Uterus (tissue), 2 donors: ENCODE data around the gene STAT1.

Experiments used
- CTCF ChIP-seq, 4 experiments: fragments of 200-600 bp in 2 of 4; fragments of 450-650 bp in 2 of 4; sonication (generic) in 2 of 4; IDR thresholded peaks; one replicate each; pipeline ENCODE4 v1.5.1; 2016 to 2019; ENCODE audit warnings: antibody characterized with exemption in 4 of 4, mild to moderate bottlenecking in 2 of 4, moderate library complexity in 1 of 4
- POLR2A ChIP-seq, 2 donors: fragments of 450-650 bp; IDR thresholded peaks; one replicate each; pipeline ENCODE4 v1.6.1; 2016; ENCODE audit warnings: antibody characterized with exemption in 2 of 2, mild to moderate bottlenecking in 1 of 2, moderate library complexity in 1 of 2

GRCh38 chr2:191008286-191008685 is 5.7 kb downstream of the STAT1 start:
- TF ChIP-seq CTCF (IDR thresholded peaks at IDR 0.05): no peak
- TF ChIP-seq POLR2A (IDR thresholded peaks at IDR 0.05): no peak
